Smooth muscle cell (in vitro differentiated cells): ENCODE results near the gene MAD1L1. TPM values are rescaled to one million over a fixed set of nuclear protein-coding genes. Genes with fewer than 3 reads are reported as not detected.

Experiments used
- DNase-seq: peaks from one replicate; lab custom pipeline; 2025; ENCODE audit not compliant: unreplicated experiment; lab: John Stamatoyannopoulos, UW
- H2AFZ ChIP-seq: fragments of 200-600 bp; sonication (generic); 2 replicates; pipeline ENCODE4 v1.6.0; 2016; ENCODE audit warnings: antibody characterized with exemption, low read depth, mild to moderate bottlenecking
- H3F3A ChIP-seq: fragments of 200-600 bp; sonication (generic); 2 replicates; pipeline ENCODE4 v1.6.0; 2017; ENCODE audit warnings: antibody characterized with exemption, low read depth
- H3K27ac ChIP-seq: fragments of 200-600 bp; sonication (generic); 2 replicates; pipeline ENCODE4 v1.5.1; 2016; ENCODE audit warnings: low read depth, mild to moderate bottlenecking
- H3K27me3 ChIP-seq: fragments of 200-600 bp; sonication (generic); 2 replicates; pipeline ENCODE4 v1.6.1; 2016; ENCODE audit warnings: low read depth, mild to moderate bottlenecking
- H3K36me3 ChIP-seq: fragments of 200-600 bp; sonication (generic); 2 replicates; pipeline ENCODE4 v1.5.1; 2016; ENCODE audit warnings: low read depth
- H3K4me1 ChIP-seq: fragments of 200-600 bp; sonication (generic); 2 replicates; pipeline ENCODE4 v1.5.1; 2016; ENCODE audit warnings: low read depth
- H3K4me2 ChIP-seq: fragments of 200-600 bp; sonication (generic); 2 replicates; pipeline ENCODE4 v1.6.0; 2016; ENCODE audit warnings: mild to moderate bottlenecking
- H3K4me3 ChIP-seq: fragments of 200-600 bp; sonication (generic); 2 replicates; pipeline ENCODE4 v1.5.1; 2016; ENCODE audit warnings: mild to moderate bottlenecking
- H3K79me2 ChIP-seq: fragments of 200-600 bp; sonication (generic); 2 replicates; pipeline ENCODE4 v1.6.0; 2016; ENCODE audit warnings: low read depth, mild to moderate bottlenecking
- H3K9ac ChIP-seq: fragments of 200-600 bp; sonication (generic); 2 replicates; pipeline ENCODE4 v1.6.0; 2016; ENCODE audit warnings: low read depth
- H3K9me3 ChIP-seq: fragments of 200-600 bp; sonication (generic); replicated peaks from 2 replicates; pipeline ENCODE4 v1.5.1; 2016; ENCODE audit warnings: low read depth
- H4K20me1 ChIP-seq: fragments of 200-600 bp; sonication (generic); 2 replicates; pipeline ENCODE4 v1.6.0; 2016; ENCODE audit warnings: low read depth
- CTCF ChIP-seq: fragments of 200-600 bp; sonication (generic); IDR thresholded peaks from 2 replicates; pipeline ENCODE4 v1.5.1; 2017; ENCODE audit warnings: borderline replicate concordance, mild to moderate bottlenecking, antibody characterized with exemption; ENCODE audit not compliant: insufficient read depth, poor library complexity, severe bottlenecking
- WGBS: methylation state at CpG from one replicate; pipeline ENCODE4 v1.1.7; 2016; ENCODE audit warnings: low lambda C conversion rate; 5-methylcytosine and 5-hydroxymethylcytosine counted together
- polyA plus RNA-seq: library from polyadenylated mRNA; unstranded; fragments of >200 nt; fragmentation: Nextera tagmentation; extraction: Ambion mirVana; gene quantifications from 2 replicates; pipeline ENCODE4 v1.2.1, GENCODE V29; 2016
- total RNA-seq: library from RNA; depleted of rRNA; stranded (reverse); fragments of >200 nt; gene quantifications from 2 replicates; pipeline ENCODE4 v1.2.3, GENCODE V29; 2014

MAD1L1 gene
- total and polyA plus RNA-seq, 2 experiments from 2014 or later, result 33.4 to 60.7 TPM

- H3K79me2 ChIP-seq, result no peaks in the 10 kb centered on the region
- peaks cover 72% of the 10 kb centered on the region for H3K4me1 ChIP-seq
- no peak for DNase-seq
- no peaks in the 10 kb centered on the region for H3K9me3 ChIP-seq
- H2AFZ ChIP-seq, result no peak overlapping the region
- no peak for TF ChIP-seq CTCF
- no peak overlapping the region for H3K4me2 ChIP-seq
- no peak overlapping the region for H3K4me3 ChIP-seq
- H3K36me3 ChIP-seq, result no peaks in the 10 kb centered on the region
- peaks cover 5% of the 10 kb centered on the region for H4K20me1 ChIP-seq
- H3K27me3 ChIP-seq, result no peaks in the 10 kb centered on the region
- no peaks in the 10 kb centered on the region for H3F3A ChIP-seq
- no peak overlapping the region for H3K27ac ChIP-seq
- WGBS, result 96% methylated on average over 9 of the region's 9 CpGs
- H3K9ac ChIP-seq, result no peak overlapping the region
Observed at GRCh38 chr7:2108071-2108455, 124.7 kb downstream of the MAD1L1 start.

- H3K9me3 ChIP-seq, result no peaks in the 10 kb centered on the region
- no peak overlapping the region for H2AFZ ChIP-seq
- H3K4me1 ChIP-seq, result peaks cover 72% of the 10 kb centered on the region
- TF ChIP-seq CTCF, result no peak
- H4K20me1 ChIP-seq, result peaks cover 5% of the 10 kb centered on the region
- H3K4me2 ChIP-seq, result no peak overlapping the region
- WGBS, result 87% methylated on average over 21 of the region's 21 CpGs
- H3K27ac ChIP-seq, result no peak overlapping the region
- no peak for DNase-seq
- H3F3A ChIP-seq, result no peaks in the 10 kb centered on the region
- H3K4me3 ChIP-seq, result no peak overlapping the region
- no peaks in the 10 kb centered on the region for H3K27me3 ChIP-seq
- no peaks in the 10 kb centered on the region for H3K79me2 ChIP-seq
- H3K36me3 ChIP-seq, result no peaks in the 10 kb centered on the region
- no peak overlapping the region for H3K9ac ChIP-seq
Observed at GRCh38 chr7:2107386-2108070, 125.2 kb downstream of the MAD1L1 start.

- no peak overlapping the region for H3K9ac ChIP-seq
- H3K79me2 ChIP-seq, result no peaks in the 10 kb centered on the region
- no peak overlapping the region for H2AFZ ChIP-seq
- no peaks in the 10 kb centered on the region for H3K9me3 ChIP-seq
- H3K4me3 ChIP-seq, result no peak overlapping the region
- H3K27ac ChIP-seq, result no peak overlapping the region
- H3F3A ChIP-seq, result no peaks in the 10 kb centered on the region
- no peaks in the 10 kb centered on the region for H3K36me3 ChIP-seq
- DNase-seq, result no peak
- H4K20me1 ChIP-seq, result peaks cover 5% of the 10 kb centered on the region
- peaks cover 72% of the 10 kb centered on the region for H3K4me1 ChIP-seq
- no peak overlapping the region for H3K4me2 ChIP-seq
- no peak for TF ChIP-seq CTCF
- 92% methylated on average over 15 of the region's 15 CpGs for WGBS
- H3K27me3 ChIP-seq, result no peaks in the 10 kb centered on the region
Observed at GRCh38 chr7:2106924-2107323, 125.8 kb downstream of the MAD1L1 start.

- DNase-seq, result no peak
- H2AFZ ChIP-seq, result no peak overlapping the region
- H3F3A ChIP-seq, result no peaks in the 10 kb centered on the region
- H3K79me2 ChIP-seq, result no peaks in the 10 kb centered on the region
- H3K27me3 ChIP-seq, result no peaks in the 10 kb centered on the region
- no peak overlapping the region for H3K4me3 ChIP-seq
- H3K36me3 ChIP-seq, result no peaks in the 10 kb centered on the region
- no peak overlapping the region for H3K9ac ChIP-seq
- H3K27ac ChIP-seq, result no peak overlapping the region
- H3K4me1 ChIP-seq, result peaks cover 68% of the 10 kb centered on the region
- no peak for TF ChIP-seq CTCF
- peaks cover 5% of the 10 kb centered on the region for H4K20me1 ChIP-seq
- H3K4me2 ChIP-seq, result no peak overlapping the region
- no peaks in the 10 kb centered on the region for H3K9me3 ChIP-seq
- WGBS, result 96% methylated on average over 12 of the region's 12 CpGs
Observed at GRCh38 chr7:2106440-2106839, 126.3 kb downstream of the MAD1L1 start.
